ENCODE measurements around the gene ZNF346. TPM values are rescaled to one million over a fixed set of nuclear protein-coding genes. Genes with fewer than 3 reads are reported as not detected.

ZNF346 gene
- total RNA-seq, 1 experiment from 2014 or later, result 9.0 TPM

DNA sequence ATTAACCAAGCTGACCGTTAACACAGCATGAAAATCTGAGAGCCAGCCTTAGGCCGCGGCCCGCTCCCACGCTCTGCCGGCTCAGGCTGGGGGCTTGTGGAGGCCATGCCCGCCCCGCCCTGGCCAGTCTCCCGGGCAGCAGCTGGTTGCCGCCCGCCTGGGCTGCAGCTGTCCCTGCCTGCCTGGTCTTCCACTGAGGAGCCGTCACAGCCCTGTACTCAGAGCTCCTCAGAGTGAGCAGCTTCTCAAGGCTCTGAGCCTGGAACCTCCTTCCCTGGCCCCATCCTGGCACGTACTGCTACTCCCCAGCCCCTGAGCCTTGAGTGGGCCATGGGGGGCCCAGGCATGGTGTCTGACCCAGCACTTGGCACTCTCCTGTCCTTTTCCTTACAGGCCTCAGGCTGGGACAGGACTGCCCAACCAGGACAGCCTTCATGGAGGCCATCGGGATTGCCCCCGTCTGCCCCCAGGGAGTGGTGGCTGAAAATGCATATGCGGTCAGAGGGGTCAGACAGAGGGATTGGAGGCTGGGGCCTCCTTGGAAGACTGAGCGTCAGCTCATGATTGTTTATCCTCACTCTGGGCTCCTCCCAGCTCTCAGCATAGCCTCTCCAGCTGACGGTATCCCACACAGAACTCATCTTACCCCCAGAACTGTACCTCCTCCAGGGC is 76.1 kb downstream of the ZNF346 start:
- DNase-seq (ENCODE audit: low read depth, low spot score), result no peak
- in situ Hi-C loops (cut with HindIII; ENCODE audit: low pct_unique_long_range_greater_than_20kb, low sequenced_read_pairs), result no loop called here

DNA sequence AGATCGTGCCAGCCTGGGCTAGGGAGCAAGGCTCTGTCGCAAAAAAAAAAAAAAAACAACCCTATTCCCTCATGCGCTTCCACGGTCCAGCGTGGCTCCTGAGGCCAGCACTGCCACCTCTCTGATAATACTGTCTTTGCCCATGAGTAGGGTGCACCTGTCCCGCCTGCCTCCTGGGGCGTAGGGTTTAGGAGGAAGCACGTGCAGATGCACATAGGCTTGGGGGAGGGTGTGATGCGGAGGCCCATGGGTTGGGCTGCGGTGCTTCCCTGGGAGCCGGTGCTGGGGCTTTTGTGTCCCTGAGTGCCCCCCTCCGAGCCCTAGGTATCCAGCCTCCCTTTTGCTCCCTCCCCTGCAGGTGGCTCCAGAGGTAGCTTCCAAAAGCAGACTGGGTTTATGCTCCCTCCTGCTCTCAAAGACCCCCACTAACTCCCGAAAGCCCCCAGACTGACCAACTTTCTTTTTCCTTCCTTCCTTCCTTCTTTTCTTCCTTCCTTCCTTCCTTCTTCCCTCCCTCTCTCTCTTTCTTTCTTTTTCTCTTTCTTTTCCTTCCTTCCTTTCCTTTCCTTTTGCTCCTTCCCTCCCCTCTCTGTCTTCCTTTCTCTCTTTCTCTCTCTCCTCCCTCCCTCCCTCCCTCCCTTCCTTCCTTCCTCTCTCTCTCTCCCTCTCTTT is 77.1 kb downstream of the ZNF346 start:
- in situ Hi-C loops (cut with HindIII; ENCODE audit: low pct_unique_long_range_greater_than_20kb, low sequenced_read_pairs), result no loop called here
- no peak for DNase-seq (ENCODE audit: low read depth, low spot score)

DNA sequence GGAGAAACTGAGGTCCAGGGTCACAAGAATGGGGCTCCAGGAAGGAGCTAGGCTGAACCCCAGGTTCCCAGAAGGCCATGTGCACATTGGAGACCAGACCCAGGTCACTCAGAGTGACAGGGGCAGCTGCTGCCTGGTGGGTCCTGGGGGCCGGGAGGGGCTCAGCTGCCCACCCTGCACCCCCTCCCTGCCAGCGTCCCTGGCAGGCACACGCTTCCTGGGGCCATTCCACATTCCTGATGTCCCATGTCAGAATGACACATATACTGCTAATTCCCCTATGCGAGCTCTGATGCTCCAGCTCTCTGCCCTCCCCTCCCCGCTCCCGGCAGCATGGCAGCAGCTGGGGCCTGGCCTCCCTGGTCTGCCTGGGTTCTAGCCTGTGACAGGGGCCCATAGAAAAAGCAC is 78.2 kb downstream of the ZNF346 start:
- in situ Hi-C loops (cut with HindIII; ENCODE audit: low pct_unique_long_range_greater_than_20kb, low sequenced_read_pairs), result no loop called here
- DNase-seq (ENCODE audit: low read depth, low spot score), result no peak

- DNase-seq (ENCODE audit: low read depth, low spot score), result no peak
Measured at GRCh38 chr5:177103523-177104253, 81.2 kb downstream of the ZNF346 start.

GRCh38 chr5:177105691-177106476 is 83.4 kb downstream of the ZNF346 start:
- in situ Hi-C loops (cut with HindIII; ENCODE audit: low pct_unique_long_range_greater_than_20kb, low sequenced_read_pairs), result no loop called here
- DNase-seq (ENCODE audit: low read depth, low spot score), result no peak

More at GRCh38 chr5:177103523-177104253, 81.2 kb downstream of the ZNF346 start:
- in situ Hi-C loops (cut with HindIII; ENCODE audit: low pct_unique_long_range_greater_than_20kb, low sequenced_read_pairs), result no loop called here

- in situ Hi-C loops (cut with HindIII; ENCODE audit: low pct_unique_long_range_greater_than_20kb, low sequenced_read_pairs), result no loop called here
Measured at GRCh38 chr5:177107159-177107558, 84.7 kb downstream of the ZNF346 start.

GRCh38 chr5:177109810-177110209 is 87.3 kb downstream of the ZNF346 start:
- DNase-seq (ENCODE audit: low read depth, low spot score), result no peak
- in situ Hi-C loops (cut with HindIII; ENCODE audit: low pct_unique_long_range_greater_than_20kb, low sequenced_read_pairs), result no loop called here

More at GRCh38 chr5:177107159-177107558, 84.7 kb downstream of the ZNF346 start:
- DNase-seq (ENCODE audit: low read depth, low spot score), result no peak

DNA sequence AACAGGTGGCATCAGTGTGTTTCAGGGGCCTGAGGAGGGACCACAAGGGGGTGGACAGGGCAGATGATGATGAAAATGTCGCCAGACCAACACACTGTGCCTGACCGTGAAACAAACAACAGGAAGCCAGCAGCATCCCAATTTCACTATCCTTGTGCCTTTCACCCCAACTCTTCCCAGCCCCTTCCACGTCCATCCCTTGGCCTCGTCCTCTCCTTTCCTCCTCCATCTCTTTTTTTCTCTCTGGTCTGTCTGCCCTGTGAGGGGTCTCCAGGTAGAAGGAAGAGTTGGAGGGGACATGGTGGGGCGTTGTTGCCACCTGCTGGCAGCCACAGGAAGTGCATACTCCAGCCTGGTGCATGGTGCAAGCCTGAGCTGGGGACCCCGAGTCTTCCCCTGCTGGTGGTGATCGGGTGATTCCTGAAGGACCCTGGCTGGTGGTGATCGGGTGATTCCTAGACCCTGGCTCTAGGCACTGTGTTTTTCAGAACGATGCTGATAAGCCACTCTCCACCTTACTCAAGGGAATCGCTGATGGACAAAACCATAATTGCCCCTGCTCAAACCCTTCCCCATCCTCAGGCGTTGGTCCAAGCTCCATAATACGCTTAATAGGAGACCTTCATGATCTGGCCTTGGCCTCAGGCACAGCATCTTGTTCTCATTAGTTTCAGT is 89.4 kb downstream of the ZNF346 start:
- DNase-seq (ENCODE audit: low read depth, low spot score), result peak; percentile 64
- in situ Hi-C loops (cut with HindIII; ENCODE audit: low pct_unique_long_range_greater_than_20kb, low sequenced_read_pairs), result no loop called here

DNA sequence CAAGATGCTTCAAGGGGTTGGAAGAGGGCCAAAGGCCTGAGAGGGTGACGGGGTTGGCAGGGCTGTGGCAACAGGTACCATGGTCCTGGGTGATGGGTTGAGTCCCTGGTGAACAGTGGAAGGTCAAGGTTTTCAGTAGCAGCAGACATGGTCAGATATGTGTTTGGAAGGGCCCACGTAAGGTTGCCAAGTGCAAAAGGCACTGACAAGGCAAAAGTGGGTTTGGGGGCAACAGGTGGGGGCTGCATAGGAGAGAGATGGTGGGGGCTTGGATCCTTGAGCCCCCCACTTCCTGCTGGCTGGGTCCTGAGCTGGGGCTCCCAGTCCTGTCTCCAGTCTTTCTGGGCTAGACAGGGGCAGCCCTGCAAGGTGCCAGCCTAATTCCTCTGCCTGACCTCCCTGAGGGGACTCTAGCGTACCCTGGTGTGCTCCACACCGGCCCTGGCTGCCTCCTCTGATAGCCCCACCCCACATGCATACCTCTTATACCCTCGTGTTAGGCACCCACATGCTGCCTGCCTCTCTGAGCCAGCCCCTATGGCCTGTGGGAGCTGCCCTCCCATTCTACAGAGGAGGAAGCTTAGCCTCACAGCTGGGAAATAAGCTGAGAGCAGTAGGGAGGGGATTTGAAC is 90.2 kb downstream of the ZNF346 start:
- in situ Hi-C loops (cut with HindIII; ENCODE audit: low pct_unique_long_range_greater_than_20kb, low sequenced_read_pairs), result no loop called here
- no peak for DNase-seq (ENCODE audit: low read depth, low spot score)

DNA sequence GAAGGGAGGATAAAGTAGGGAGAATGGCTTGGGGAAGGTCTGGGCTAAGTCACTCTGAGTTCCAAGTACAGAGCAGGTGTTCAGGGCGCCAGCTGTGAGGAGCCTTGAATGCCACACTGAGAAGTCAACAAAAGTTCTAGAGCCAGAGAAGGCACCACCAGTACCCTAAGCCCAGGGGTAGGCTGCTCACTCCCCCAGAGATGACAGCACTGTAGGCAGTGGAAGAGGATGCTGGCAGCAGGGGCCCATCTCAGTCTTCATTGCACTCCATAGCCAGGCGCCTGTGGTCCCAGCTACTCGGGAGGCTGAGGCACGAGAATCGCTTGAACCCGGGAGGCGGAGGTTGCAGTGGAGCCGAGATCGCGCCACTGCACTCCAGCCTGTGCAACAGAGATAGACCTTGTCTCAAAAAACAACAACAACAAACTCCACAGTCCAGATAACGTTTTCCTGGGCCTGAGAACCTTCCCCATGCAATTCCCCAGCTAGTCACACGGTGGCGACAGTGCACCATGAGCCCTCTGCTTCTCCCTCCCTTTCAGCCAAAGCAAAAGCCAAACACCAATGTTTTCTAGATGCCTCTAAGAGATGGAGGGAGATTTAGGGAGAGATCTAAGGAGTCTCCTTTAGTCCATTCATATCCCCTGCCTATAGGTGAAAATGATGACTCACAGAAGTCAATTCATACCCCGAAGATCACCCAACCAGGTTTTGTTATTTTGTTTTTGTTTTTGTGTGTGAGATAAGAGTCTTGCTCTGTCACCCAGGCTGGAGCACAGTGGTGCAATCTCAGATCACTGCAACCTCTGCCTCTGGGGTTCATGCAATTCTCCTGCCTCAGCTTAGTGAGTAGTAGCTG is 91.3 kb downstream of the ZNF346 start:
- peak; percentile 72 for DNase-seq (ENCODE audit: low read depth, low spot score)
- in situ Hi-C loops (cut with HindIII; ENCODE audit: low pct_unique_long_range_greater_than_20kb, low sequenced_read_pairs), result no loop called here

GRCh38 chr5:177116631-177117373 is 94.3 kb downstream of the ZNF346 start:
- peak; percentile 42 for DNase-seq (ENCODE audit: low read depth, low spot score)
- in situ Hi-C loops (cut with HindIII; ENCODE audit: low pct_unique_long_range_greater_than_20kb, low sequenced_read_pairs), result no loop called here

DNA sequence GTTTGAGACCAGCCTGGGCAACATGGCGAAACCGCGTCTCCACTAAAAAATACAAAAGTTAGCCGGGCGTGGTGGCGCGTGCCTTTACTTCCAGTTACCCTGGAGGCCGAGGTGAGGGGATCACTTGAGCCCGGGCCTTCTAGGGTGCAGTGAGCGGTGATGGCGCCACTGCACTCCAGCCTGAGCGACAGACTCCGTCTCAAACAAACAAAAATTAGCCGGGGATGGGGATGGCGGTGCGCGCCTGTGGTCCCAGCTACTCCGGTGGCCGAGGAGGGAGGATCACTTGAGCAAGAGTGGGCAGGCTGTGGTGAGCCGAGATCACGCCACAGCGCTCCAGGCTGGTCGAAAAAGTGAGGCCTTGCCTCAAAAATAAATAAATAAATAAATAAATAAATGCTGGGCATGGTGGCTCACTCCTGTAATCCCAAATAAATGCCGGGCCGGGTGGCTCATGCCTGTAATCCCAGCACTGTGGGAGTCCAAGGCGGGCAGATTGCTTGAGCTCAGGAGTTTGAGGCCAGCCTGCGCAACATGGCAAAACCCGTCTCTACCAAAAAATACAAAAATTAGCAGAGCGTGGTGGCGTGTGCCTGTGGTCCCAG is 95.0 kb downstream of the ZNF346 start:
- DNase-seq (ENCODE audit: low read depth, low spot score), result no peak
- in situ Hi-C loops (cut with HindIII; ENCODE audit: low pct_unique_long_range_greater_than_20kb, low sequenced_read_pairs), result no loop called here

GRCh38 chr5:177122566-177122965 is 100.1 kb downstream of the ZNF346 start:
- in situ Hi-C loops (cut with HindIII; ENCODE audit: low pct_unique_long_range_greater_than_20kb, low sequenced_read_pairs), result no loop called here
- DNase-seq (ENCODE audit: low read depth, low spot score), result no peak

DNA sequence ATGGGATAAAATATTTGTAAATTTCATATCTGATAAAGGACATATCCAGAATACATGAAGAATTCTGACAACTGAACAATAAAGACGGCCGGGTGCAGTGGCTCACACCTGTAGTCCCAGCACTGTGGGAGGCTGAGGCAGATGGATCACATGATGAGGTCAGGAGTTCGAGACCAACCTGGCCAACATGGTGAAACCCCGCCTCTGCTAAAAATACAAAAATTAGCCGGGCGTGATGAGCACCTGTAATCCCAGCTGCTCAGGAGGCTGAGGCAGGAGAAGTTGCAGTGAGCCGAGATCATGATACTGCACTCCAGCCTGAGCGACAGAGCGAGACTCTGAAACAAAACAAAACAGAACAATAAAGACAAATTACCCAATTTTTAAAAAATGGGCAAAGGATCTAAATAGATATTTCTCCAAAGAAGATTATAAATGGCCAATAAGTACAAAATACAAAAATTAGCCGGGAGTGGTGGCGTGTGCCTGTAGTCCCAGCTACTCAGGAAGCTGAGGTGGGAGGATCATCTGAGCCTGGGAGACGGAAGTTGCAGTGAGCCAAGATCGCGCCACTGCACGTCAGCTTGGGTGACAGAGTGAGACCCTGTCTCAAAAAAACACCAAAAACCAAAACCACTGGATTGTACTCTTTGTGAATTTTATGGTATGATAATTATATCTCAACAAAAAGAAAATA is 101.4 kb downstream of the ZNF346 start:
- in situ Hi-C loops (cut with HindIII; ENCODE audit: low pct_unique_long_range_greater_than_20kb, low sequenced_read_pairs), result no loop called here
- DNase-seq (ENCODE audit: low read depth, low spot score), result no peak

Measured in SK-MEL-5 (cell line).